Measurements from ENCODE around the gene PRKAR2A.

GRCh38 chr3:48762816-48763215, 84.9 kb downstream of the PRKAR2A start:
- TF ChIP-seq CTCF (tag by site-specific recombination; IDR thresholded peaks at IDR 0.05) (no peak), ZNF274 (IDR thresholded peaks at IDR 0.05; ENCODE audit: low read length) (no peak), ZNF274 (tag by site-specific recombination; IDR thresholded peaks at IDR 0.05; ENCODE audit: borderline replicate concordance) (no peak), EGR2 (tag by site-specific recombination; IDR thresholded peaks at IDR 0.05; ENCODE audit: low read depth) (no peak), PRDM1 (tag by site-specific recombination; IDR thresholded peaks at IDR 0.05) (no peak), ZBTB11 (tag by site-specific recombination; conservative IDR thresholded peaks at IDR 0.05; ENCODE audit: low read depth) (no peak), ZNF292 (tag by site-specific recombination; IDR thresholded peaks at IDR 0.05; ENCODE audit: borderline replicate concordance, low read depth) (no peak), SETDB1 (IDR thresholded peaks at IDR 0.05; ENCODE audit: insufficient read length, low read length) (no peak), ZBTB7A (tag by site-specific recombination; IDR thresholded peaks at IDR 0.05; ENCODE audit: low read depth) (no peak), ZNF701 (tag by site-specific recombination; IDR thresholded peaks at IDR 0.05) (no peak), ZNF311 (tag by site-specific recombination; IDR thresholded peaks at IDR 0.05; ENCODE audit: borderline replicate concordance) (no peak), MYNN (tag by site-specific recombination; IDR thresholded peaks at IDR 0.05; ENCODE audit: borderline replicate concordance) (no peak), ZSCAN18 (tag by site-specific recombination; IDR thresholded peaks at IDR 0.05) (no peak), REST (tag by site-specific recombination; IDR thresholded peaks at IDR 0.05) (no peak), MEIS1 (CRISPR knock-in tag; IDR thresholded peaks at IDR 0.05; ENCODE audit: borderline replicate concordance) (no peak)

Data from HEK293 (cell line).